WTC11 (cell line): ENCODE results near the gene OBSCN. TPM values are rescaled to one million over a fixed set of nuclear protein-coding genes. Genes with fewer than 3 reads are reported as not detected.
A peak's percentile ranks its signal among the peaks of the same experiment; 100 is the strongest.

Experiments
- ATAC-seq: fragments of 200-7000 bp; cut with Tn5 transposase; 2 replicates; pipeline ENCODE4 v1.10.0; 2021; ENCODE audit warnings: mild to moderate bottlenecking, moderate library complexity
- CTCF ChIA-PET: fragments of 300-600 bp; sonication (Branson Sonifier 250); formaldehyde crosslinking; loops from one replicate; lab custom pipeline; 2021; ENCODE audit warnings: antibody characterized with exemption; lab: Charles Lee
- POLR2A ChIA-PET: fragments of 350-600 bp; sonication (Branson Sonifier 250); formaldehyde crosslinking; loops from one replicate; lab custom pipeline; 2021; ENCODE audit warnings: antibody characterized with exemption; lab: Charles Lee
- DNase-seq: peaks from one replicate; pipeline ENCODE4 v3.0.0; 2021; ENCODE audit warnings: low spot score
- H3K27ac Mint-ChIP-seq: 2 replicates; pipeline ENCODE4 v1.8.0; 2021; ENCODE audit warnings: mixed read lengths
- H3K27me3 Mint-ChIP-seq: 2 replicates; pipeline ENCODE4 v1.8.0; 2021; ENCODE audit warnings: low read depth, mild to moderate bottlenecking, moderate library complexity, mixed read lengths
- H3K36me3 Mint-ChIP-seq: 2 replicates; pipeline ENCODE4 v1.8.0; 2021; ENCODE audit warnings: mixed read lengths
- H3K4me1 Mint-ChIP-seq: 2 replicates; pipeline ENCODE4 v1.8.0; 2022; ENCODE audit warnings: mixed read lengths
- H3K4me3 Mint-ChIP-seq: 2 replicates; pipeline ENCODE4 v1.8.0; 2021; ENCODE audit warnings: mild to moderate bottlenecking, moderate library complexity, mixed read lengths
- H3K9me3 Mint-ChIP-seq: 2 replicates; pipeline ENCODE4 v1.8.0; 2021; ENCODE audit warnings: mixed read lengths
- CREB1 ChIP-seq: sonication (generic); formaldehyde crosslinking; IDR thresholded peaks from 2 replicates; pipeline ENCODE4 v1.8.0; 2023; ENCODE audit warnings: mild to moderate bottlenecking, missing genetic modification reagents
- EMX1 ChIP-seq: fragments of 250-450 bp; sonication (Bioruptor Pico); IDR thresholded peaks from 2 replicates; pipeline ENCODE4 v1.8.0; 2021; ENCODE audit warnings: mild to moderate bottlenecking
- OVOL2 ChIP-seq: fragments of 250-450 bp; sonication (Bioruptor Pico); IDR thresholded peaks from 2 replicates; pipeline ENCODE4 v1.9.0; 2021; ENCODE audit warnings: mild to moderate bottlenecking, borderline replicate concordance
- TP53 ChIP-seq: sonication (generic); formaldehyde crosslinking; IDR thresholded peaks from 2 replicates; pipeline ENCODE4 v1.8.1; 2023; ENCODE audit warnings: mild to moderate bottlenecking, missing genetic modification reagents
- ZNF121 ChIP-seq: sonication (generic); formaldehyde crosslinking; IDR thresholded peaks from 2 replicates; pipeline ENCODE4 v1.8.0; 2023; ENCODE audit warnings: missing genetic modification reagents
- total RNA-seq: library from RNA; stranded (reverse); gene quantifications from 3 replicates; pipeline ENCODE4 v1.2.3, GENCODE V29; 2021
- TF ChIP-seq, protein P1 (sequence below): sonication (generic); formaldehyde crosslinking; IDR thresholded peaks from 2 replicates; pipeline ENCODE4 v1.8.1; 2022; ENCODE audit warnings: missing genetic modification reagents, borderline replicate concordance
- TF ChIP-seq, protein P2 (sequence below): fragments of 250-450 bp; sonication (Bioruptor Pico); IDR thresholded peaks from 2 replicates; pipeline ENCODE4 v1.9.0; 2021; ENCODE audit warnings: mild to moderate bottlenecking, borderline replicate concordance
- TF ChIP-seq, protein P3 (sequence below): sonication (generic); formaldehyde crosslinking; IDR thresholded peaks from 2 replicates; pipeline ENCODE4 v1.8.0; 2023; ENCODE audit warnings: missing genetic modification reagents
- TF ChIP-seq, protein P4 (sequence below): fragments of 250-450 bp; sonication (Bioruptor Pico); IDR thresholded peaks from 2 replicates; pipeline ENCODE4 v1.9.0; 2021; ENCODE audit warnings: moderate library complexity, mild to moderate bottlenecking, inconsistent platforms, borderline replicate concordance
- TF ChIP-seq, protein P5 (sequence below): sonication (generic); formaldehyde crosslinking; IDR thresholded peaks from 2 replicates; pipeline ENCODE4 v1.8.1; 2022; ENCODE audit warnings: mild to moderate bottlenecking, moderate library complexity, missing genetic modification reagents
- TF ChIP-seq, protein P6 (sequence below): sonication (generic); formaldehyde crosslinking; IDR thresholded peaks from 2 replicates; pipeline ENCODE4 v1.8.0; 2022; ENCODE audit warnings: mild to moderate bottlenecking, missing genetic modification reagents
- TF ChIP-seq, protein P7 (sequence below): sonication (generic); formaldehyde crosslinking; IDR thresholded peaks from 2 replicates; pipeline ENCODE4 v1.8.0; 2023; ENCODE audit warnings: missing genetic modification reagents, mild to moderate bottlenecking, borderline replicate concordance
- TF ChIP-seq, protein P8 (sequence below): sonication (generic); formaldehyde crosslinking; IDR thresholded peaks from 2 replicates; pipeline ENCODE4 v1.8.0; 2022; ENCODE audit warnings: mild to moderate bottlenecking, missing genetic modification reagents
- TF ChIP-seq, protein P9 (sequence below): sonication (generic); formaldehyde crosslinking; IDR thresholded peaks from 2 replicates; pipeline ENCODE4 v1.8.0; 2022; ENCODE audit warnings: mild to moderate bottlenecking, missing genetic modification reagents

Gene OBSCN
- total RNA-seq, 1 experiment from 2014 or later: 38.8 TPM

DNA sequence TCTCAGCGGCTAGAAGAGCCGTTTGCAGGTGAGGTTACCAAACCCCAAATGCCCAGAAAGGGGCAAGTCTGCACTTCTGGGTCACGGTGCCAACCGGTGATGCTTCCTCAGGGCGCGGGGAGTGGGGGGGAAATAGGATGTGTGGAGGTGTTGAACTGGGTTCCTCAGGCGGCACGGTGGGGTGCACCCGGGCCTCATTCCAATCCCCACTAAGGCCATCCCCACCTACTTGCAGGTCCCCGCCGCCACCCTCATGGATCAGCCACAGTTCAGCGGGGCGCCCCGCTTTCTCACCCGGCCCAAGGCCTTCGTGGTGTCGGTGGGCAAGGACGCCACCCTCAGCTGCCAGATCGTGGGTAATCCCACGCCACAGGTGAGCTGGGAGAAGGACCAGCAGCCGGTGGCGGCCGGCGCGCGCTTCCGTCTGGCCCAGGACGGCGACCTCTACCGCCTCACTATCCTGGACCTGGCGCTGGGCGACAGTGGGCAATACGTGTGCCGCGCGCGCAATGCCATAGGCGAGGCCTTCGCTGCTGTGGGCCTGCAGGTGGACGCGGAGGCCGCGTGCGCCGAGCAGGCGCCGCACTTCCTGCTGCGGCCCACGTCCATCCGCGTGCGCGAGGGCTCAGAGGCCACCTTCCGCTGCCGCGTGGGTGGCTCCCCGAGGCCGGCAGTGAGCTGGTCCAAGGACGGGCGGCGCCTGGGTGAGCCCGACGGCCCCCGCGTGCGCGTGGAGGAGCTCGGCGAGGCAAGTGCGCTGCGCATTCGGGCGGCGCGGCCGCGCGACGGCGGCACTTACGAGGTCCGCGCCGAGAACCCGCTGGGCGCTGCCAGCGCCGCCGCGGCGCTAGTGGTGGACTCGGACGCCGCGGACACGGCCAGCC lies 3.9 kb downstream of the OBSCN start (continued):
- TF ChIP-seq, protein P1, sequence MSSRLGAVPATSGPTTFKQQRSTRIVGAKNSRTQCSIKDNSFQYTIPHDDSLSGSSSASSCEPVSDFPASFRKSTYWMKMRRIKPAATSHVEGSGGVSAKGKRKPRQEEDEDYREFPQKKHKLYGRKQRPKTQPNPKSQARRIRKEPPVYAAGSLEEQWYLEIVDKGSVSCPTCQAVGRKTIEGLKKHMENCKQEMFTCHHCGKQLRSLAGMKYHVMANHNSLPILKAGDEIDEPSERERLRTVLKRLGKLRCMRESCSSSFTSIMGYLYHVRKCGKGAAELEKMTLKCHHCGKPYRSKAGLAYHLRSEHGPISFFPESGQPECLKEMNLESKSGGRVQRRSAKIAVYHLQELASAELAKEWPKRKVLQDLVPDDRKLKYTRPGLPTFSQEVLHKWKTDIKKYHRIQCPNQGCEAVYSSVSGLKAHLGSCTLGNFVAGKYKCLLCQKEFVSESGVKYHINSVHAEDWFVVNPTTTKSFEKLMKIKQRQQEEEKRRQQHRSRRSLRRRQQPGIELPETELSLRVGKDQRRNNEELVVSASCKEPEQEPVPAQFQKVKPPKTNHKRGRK (CRISPR knock-in tag): no peak
- no peak for TF ChIP-seq EMX1 (CRISPR knock-in tag)
- TF ChIP-seq, protein P2, sequence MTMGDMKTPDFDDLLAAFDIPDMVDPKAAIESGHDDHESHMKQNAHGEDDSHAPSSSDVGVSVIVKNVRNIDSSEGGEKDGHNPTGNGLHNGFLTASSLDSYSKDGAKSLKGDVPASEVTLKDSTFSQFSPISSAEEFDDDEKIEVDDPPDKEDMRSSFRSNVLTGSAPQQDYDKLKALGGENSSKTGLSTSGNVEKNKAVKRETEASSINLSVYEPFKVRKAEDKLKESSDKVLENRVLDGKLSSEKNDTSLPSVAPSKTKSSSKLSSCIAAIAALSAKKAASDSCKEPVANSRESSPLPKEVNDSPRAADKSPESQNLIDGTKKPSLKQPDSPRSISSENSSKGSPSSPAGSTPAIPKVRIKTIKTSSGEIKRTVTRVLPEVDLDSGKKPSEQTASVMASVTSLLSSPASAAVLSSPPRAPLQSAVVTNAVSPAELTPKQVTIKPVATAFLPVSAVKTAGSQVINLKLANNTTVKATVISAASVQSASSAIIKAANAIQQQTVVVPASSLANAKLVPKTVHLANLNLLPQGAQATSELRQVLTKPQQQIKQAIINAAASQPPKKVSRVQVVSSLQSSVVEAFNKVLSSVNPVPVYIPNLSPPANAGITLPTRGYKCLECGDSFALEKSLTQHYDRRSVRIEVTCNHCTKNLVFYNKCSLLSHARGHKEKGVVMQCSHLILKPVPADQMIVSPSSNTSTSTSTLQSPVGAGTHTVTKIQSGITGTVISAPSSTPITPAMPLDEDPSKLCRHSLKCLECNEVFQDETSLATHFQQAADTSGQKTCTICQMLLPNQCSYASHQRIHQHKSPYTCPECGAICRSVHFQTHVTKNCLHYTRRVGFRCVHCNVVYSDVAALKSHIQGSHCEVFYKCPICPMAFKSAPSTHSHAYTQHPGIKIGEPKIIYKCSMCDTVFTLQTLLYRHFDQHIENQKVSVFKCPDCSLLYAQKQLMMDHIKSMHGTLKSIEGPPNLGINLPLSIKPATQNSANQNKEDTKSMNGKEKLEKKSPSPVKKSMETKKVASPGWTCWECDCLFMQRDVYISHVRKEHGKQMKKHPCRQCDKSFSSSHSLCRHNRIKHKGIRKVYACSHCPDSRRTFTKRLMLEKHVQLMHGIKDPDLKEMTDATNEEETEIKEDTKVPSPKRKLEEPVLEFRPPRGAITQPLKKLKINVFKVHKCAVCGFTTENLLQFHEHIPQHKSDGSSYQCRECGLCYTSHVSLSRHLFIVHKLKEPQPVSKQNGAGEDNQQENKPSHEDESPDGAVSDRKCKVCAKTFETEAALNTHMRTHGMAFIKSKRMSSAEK (CRISPR knock-in tag): no peak
- TF ChIP-seq, protein P3, sequence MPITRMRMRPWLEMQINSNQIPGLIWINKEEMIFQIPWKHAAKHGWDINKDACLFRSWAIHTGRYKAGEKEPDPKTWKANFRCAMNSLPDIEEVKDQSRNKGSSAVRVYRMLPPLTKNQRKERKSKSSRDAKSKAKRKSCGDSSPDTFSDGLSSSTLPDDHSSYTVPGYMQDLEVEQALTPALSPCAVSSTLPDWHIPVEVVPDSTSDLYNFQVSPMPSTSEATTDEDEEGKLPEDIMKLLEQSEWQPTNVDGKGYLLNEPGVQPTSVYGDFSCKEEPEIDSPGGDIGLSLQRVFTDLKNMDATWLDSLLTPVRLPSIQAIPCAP: no peak
- TF ChIP-seq OVOL2 (CRISPR knock-in tag): no peak
- no peak for TF ChIP-seq TP53
- TF ChIP-seq, protein P4, sequence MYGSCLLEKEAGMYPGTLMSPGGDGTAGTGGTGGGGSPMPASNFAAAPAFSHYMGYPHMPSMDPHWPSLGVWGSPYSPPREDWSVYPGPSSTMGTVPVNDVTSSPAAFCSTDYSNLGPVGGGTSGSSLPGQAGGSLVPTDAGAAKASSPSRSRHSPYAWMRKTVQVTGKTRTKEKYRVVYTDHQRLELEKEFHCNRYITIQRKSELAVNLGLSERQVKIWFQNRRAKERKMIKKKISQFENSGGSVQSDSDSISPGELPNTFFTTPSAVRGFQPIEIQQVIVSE (CRISPR knock-in tag): no peak
- TF ChIP-seq, protein P5, sequence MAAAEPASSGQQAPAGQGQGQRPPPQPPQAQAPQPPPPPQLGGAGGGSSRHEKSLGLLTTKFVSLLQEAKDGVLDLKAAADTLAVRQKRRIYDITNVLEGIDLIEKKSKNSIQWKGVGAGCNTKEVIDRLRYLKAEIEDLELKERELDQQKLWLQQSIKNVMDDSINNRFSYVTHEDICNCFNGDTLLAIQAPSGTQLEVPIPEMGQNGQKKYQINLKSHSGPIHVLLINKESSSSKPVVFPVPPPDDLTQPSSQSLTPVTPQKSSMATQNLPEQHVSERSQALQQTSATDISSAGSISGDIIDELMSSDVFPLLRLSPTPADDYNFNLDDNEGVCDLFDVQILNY (CRISPR knock-in tag): no peak
- TF ChIP-seq ZNF121 (CRISPR knock-in tag): no peak
- TF ChIP-seq, protein P6, sequence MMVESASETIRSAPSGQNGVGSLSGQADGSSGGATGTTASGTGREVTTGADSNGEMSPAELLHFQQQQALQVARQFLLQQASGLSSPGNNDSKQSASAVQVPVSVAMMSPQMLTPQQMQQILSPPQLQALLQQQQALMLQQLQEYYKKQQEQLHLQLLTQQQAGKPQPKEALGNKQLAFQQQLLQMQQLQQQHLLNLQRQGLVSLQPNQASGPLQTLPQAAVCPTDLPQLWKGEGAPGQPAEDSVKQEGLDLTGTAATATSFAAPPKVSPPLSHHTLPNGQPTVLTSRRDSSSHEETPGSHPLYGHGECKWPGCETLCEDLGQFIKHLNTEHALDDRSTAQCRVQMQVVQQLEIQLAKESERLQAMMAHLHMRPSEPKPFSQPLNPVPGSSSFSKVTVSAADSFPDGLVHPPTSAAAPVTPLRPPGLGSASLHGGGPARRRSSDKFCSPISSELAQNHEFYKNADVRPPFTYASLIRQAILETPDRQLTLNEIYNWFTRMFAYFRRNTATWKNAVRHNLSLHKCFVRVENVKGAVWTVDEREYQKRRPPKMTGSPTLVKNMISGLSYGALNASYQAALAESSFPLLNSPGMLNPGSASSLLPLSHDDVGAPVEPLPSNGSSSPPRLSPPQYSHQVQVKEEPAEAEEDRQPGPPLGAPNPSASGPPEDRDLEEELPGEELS (CRISPR knock-in tag): no peak; the same call in 1 of the 2 replicates
- TF ChIP-seq, all 79 proteins: peak for 0

DNA sequence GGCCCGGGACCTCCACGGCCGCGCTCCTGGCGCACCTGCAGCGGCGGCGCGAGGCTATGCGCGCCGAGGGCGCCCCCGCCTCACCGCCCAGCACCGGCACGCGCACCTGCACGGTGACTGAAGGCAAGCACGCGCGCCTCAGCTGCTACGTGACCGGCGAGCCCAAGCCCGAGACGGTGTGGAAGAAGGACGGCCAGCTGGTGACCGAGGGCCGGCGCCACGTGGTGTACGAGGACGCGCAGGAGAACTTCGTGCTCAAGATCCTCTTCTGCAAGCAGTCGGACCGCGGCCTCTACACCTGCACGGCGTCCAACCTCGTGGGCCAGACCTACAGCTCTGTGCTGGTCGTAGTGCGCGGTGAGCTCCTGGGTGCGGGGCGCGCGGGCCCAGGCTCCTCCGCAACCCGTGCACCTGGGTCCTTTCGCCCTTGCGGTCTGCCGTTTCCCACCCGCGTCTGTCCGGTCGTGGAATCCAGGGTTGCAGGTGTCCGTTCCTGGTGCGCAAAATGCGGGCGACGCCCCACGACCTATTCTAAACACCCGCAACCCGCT lies 4.6 kb downstream of the OBSCN start:
- no peaks in the 10 kb centered on the region for H3K4me1 Mint-ChIP-seq
- H3K4me3 Mint-ChIP-seq: peak overlapping the region; percentile 84
- ATAC-seq: peak; percentile 15
- no peaks in the 10 kb centered on the region for H3K9me3 Mint-ChIP-seq
- peaks cover 14% of the 10 kb centered on the region for H3K27me3 Mint-ChIP-seq
- ChIA-PET CTCF (interaction anchor here (0.7 to 3.3 kb wide), 7 partner anchors 31 to 213 kb away, joined by 3 to 22 read pairs (median 6); partner anchors contain the start of gene IBA57), POLR2A (interaction anchor here (1.2 to 1.3 kb wide), 2 partner anchors 38 to 46 kb away, joined by 3 read pairs; no protein-coding TSS in a partner anchor)
- no peak overlapping the region for H3K27ac Mint-ChIP-seq
- H3K36me3 Mint-ChIP-seq: peaks cover 10% of the 10 kb centered on the region
- peak; percentile 50 for DNase-seq
- TF ChIP-seq, protein P7, sequence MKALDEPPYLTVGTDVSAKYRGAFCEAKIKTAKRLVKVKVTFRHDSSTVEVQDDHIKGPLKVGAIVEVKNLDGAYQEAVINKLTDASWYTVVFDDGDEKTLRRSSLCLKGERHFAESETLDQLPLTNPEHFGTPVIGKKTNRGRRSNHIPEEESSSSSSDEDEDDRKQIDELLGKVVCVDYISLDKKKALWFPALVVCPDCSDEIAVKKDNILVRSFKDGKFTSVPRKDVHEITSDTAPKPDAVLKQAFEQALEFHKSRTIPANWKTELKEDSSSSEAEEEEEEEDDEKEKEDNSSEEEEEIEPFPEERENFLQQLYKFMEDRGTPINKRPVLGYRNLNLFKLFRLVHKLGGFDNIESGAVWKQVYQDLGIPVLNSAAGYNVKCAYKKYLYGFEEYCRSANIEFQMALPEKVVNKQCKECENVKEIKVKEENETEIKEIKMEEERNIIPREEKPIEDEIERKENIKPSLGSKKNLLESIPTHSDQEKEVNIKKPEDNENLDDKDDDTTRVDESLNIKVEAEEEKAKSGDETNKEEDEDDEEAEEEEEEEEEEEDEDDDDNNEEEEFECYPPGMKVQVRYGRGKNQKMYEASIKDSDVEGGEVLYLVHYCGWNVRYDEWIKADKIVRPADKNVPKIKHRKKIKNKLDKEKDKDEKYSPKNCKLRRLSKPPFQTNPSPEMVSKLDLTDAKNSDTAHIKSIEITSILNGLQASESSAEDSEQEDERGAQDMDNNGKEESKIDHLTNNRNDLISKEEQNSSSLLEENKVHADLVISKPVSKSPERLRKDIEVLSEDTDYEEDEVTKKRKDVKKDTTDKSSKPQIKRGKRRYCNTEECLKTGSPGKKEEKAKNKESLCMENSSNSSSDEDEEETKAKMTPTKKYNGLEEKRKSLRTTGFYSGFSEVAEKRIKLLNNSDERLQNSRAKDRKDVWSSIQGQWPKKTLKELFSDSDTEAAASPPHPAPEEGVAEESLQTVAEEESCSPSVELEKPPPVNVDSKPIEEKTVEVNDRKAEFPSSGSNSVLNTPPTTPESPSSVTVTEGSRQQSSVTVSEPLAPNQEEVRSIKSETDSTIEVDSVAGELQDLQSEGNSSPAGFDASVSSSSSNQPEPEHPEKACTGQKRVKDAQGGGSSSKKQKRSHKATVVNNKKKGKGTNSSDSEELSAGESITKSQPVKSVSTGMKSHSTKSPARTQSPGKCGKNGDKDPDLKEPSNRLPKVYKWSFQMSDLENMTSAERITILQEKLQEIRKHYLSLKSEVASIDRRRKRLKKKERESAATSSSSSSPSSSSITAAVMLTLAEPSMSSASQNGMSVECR: no peak
- TF ChIP-seq, protein P8, sequence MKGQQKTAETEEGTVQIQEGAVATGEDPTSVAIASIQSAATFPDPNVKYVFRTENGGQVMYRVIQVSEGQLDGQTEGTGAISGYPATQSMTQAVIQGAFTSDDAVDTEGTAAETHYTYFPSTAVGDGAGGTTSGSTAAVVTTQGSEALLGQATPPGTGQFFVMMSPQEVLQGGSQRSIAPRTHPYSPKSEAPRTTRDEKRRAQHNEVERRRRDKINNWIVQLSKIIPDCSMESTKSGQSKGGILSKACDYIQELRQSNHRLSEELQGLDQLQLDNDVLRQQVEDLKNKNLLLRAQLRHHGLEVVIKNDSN (CRISPR knock-in tag): no peak; the same call in 1 of the 2 replicates
- no peak for TF ChIP-seq CREB1 (CRISPR knock-in tag)
- TF ChIP-seq, protein P9, sequence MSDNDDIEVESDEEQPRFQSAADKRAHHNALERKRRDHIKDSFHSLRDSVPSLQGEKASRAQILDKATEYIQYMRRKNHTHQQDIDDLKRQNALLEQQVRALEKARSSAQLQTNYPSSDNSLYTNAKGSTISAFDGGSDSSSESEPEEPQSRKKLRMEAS: peak; percentile 57; the same call in 1 of the 2 replicates
- TF ChIP-seq, protein P5 (CRISPR knock-in tag): 0 out of 2 replicates have a peak, but pooled peaks have one; percentile 48
